PC-9 (cell line): ENCODE results near the gene LBH.

ENCODE experiments used
- EZH2 ChIP-seq: fragments of 200-600 bp; sonication (generic); IDR thresholded peaks from 2 replicates; pipeline ENCODE4 v1.8.0; 2017; ENCODE audit warnings: antibody characterized with exemption, low read depth
- TF ChIP-seq, protein P1 (sequence below): fragments of 200-600 bp; sonication (generic); conservative IDR thresholded peaks from 2 replicates; pipeline ENCODE4 v1.6.1; 2017; ENCODE audit warnings: mixed run types, antibody characterized with exemption, mild to moderate bottlenecking, moderate library complexity

DNA sequence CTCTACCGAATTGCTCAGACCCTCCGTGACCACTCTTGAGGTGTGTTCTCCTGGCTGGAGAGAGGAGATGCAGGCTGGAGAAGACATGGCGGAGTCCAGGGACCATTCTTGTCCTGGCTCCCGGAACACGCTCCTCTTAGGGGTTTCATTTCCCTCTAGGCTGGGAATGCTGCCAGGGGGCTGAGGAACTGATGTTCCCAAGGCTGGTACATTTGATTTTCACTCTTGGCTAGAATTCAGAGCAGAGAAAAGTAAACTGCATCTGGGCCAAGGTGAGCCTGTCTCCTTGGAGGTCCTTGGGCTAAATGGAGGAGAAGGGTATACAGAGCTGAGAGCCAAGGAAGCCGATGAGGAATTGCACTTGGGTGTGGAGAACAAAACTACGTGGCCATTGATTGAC, 28.2 kb upstream of the LBH start:
- TF ChIP-seq, protein P1, sequence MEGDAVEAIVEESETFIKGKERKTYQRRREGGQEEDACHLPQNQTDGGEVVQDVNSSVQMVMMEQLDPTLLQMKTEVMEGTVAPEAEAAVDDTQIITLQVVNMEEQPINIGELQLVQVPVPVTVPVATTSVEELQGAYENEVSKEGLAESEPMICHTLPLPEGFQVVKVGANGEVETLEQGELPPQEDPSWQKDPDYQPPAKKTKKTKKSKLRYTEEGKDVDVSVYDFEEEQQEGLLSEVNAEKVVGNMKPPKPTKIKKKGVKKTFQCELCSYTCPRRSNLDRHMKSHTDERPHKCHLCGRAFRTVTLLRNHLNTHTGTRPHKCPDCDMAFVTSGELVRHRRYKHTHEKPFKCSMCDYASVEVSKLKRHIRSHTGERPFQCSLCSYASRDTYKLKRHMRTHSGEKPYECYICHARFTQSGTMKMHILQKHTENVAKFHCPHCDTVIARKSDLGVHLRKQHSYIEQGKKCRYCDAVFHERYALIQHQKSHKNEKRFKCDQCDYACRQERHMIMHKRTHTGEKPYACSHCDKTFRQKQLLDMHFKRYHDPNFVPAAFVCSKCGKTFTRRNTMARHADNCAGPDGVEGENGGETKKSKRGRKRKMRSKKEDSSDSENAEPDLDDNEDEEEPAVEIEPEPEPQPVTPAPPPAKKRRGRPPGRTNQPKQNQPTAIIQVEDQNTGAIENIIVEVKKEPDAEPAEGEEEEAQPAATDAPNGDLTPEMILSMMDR: no peak
- TF ChIP-seq EZH2: no peak
